ENCODE measurements around the gene EYS.

DNA sequence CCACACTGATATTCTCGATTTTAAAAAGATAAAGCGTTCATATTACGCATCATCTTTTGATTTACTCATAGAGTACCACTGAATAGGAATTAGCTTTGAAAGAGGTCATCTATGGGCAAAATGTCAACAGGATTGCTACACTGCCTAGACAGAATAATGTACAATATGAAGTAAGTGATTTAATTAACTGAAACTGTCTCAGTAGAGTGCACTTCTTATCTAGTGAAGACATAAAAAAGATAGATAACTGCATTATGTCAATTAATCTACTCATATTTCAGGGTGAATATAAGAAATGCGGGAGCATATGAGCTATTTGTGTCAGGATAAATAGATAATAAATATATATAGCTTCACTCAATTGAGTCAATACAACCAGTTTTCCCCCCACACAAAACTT is 723.9 kb downstream of the EYS start:
- TF ChIP-seq POLR2A (IDR thresholded peaks at IDR 0.05) (no peak), POLR2AphosphoS5 (IDR thresholded peaks at IDR 0.05) (no peak)
- TF ChIP-seq, protein P1, sequence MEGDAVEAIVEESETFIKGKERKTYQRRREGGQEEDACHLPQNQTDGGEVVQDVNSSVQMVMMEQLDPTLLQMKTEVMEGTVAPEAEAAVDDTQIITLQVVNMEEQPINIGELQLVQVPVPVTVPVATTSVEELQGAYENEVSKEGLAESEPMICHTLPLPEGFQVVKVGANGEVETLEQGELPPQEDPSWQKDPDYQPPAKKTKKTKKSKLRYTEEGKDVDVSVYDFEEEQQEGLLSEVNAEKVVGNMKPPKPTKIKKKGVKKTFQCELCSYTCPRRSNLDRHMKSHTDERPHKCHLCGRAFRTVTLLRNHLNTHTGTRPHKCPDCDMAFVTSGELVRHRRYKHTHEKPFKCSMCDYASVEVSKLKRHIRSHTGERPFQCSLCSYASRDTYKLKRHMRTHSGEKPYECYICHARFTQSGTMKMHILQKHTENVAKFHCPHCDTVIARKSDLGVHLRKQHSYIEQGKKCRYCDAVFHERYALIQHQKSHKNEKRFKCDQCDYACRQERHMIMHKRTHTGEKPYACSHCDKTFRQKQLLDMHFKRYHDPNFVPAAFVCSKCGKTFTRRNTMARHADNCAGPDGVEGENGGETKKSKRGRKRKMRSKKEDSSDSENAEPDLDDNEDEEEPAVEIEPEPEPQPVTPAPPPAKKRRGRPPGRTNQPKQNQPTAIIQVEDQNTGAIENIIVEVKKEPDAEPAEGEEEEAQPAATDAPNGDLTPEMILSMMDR (IDR thresholded peaks at IDR 0.05), result no peak

All from stomach (tissue), 4 donors.